CD4-positive, alpha-beta T cell treated with Interleukin-17A for 4 hours (primary cell): Measurements from ENCODE around the gene EYA4.

Experiments used
- DNase-seq: peaks from one replicate; pipeline ENCODE4 v3.0.0-alpha.2; 2020; ENCODE audit warnings: mixed read lengths

EYA4 gene

DNA sequence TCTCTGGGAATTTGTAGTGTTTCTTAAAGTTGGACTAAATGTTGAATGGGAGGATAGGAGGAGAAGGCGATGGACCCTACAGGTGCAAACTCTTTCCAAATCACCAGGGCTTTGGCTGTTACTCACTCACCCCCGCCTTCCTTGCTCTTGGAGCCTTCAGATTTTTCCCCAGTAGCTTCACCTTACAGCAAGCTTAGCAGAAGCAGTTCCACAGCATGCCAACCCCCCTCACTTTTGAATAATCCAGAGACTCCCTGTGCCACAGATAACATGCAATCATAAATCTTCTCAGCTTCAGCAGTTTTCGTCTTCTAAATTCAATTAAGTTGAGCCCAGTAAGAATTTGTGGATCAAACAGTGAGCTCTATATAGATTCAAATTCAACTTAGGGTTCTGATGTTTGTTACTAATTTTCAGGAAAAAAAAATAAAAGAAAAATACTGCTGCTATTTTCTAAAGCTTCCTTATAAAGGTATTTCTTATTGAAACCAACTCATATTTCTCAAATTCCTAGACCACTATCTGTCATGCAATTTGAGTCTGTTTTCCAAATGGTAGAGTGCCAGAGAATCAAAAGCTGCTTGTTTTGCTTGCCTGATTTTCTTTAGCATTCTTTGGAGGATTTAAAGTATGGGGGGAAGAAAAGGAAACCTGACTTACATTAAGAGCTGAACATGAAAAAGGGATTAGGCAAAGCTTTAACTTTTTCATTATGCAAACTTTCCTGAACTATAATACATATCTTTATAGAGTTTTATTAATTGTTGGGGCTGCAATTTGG is 166.4 kb downstream of the EYA4 start:
- no peak for DNase-seq

GRCh38 chr6:133408132-133408531 is 167.0 kb downstream of the EYA4 start:
- no peak for DNase-seq

- no peak for DNase-seq
Observed at GRCh38 chr6:133408543-133408942, 167.4 kb downstream of the EYA4 start.

DNA sequence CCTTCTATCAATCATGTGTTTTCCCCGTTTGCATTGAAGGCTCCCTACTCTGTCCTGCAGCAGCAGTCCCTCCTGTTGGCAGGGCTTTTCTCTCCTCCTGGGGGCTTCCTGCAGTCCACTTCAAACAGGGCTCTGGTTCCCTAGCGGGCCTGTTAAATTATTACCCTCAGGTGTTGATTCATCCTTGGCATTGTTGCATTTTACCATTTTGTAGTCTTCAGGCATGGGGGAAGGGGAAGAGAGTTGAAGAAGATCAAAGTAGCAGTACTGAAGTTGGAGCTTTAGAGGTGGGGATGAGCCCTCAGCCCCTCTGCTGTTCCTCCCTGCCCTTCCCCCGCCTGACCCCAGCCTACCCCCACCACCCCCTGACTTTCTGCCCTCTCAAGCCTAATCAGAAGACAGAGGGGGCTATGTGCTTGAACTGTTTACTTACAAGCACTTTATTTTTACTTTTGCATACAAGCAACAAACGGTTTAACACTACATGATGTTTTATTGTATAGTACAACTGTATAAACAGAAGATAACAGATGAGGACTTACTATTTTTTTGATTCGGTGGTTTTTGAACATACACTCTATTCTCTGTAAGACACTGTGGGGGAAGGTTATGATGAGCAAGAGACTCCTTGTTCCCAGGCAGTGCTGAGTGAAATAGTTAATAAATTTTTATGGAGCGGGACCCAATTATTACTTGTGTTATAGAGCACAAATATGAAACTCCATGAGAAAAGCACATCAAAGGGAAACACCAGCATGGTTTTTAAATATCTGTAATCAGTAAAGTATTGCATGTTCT is 169.7 kb downstream of the EYA4 start:
- DNase-seq: no peak

DNA sequence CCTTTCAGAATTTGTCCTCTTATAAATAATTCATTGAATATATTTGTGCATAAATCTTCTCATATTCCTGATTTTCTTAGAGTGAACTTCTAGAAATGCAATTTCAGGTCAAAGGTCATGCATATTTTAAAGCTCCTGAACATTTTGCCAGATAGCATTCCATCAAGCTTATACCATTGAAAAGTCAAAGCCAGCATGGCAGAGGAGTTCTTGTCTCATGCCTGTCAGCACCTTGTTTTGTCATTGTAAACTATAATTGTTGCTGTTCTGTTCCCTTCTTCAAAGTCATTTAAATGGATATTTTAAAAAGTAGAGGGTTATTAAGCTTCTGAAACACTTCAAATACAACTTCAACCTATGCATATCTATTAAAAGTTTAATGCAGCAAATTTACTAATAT is 170.6 kb downstream of the EYA4 start:
- no peak for DNase-seq

GRCh38 chr6:133415262-133415661 is 174.1 kb downstream of the EYA4 start:
- DNase-seq: no peak

DNA sequence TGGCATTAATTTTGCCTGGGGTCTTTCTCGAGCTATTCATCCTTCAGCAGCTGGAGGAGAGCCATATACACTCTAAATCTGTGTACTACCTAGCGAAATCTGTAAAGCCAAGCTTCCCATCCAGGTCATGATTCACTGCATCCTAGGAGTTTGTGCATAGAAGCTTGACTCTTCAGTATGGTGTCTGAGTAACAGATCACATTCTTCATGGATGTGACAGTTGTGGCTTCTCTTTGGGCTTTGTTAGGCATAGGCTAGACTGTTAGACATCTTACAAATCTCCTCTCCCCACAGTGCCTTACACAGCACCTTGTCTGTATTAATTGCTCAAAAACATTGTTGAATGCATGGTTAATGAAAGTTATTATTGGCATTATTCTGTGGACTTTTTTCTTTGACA is 177.0 kb downstream of the EYA4 start:
- no peak for DNase-seq

DNA sequence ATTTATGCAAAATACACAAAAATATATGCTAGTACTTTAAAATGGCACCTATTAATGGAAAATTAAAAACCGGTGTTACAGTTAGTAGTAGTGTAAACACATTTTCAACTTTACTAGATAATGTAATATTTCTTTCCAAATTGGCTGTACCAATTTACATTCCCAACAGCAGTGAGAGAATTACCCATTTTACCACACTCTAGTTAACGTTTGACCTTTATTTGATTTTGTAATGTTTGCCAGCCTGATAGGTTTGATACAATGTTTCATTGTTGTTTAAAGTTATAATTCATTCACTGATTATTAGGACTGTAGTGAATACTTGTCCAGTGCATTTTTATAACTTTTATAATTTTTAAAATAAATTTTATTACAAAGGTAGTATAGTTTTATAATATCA is 182.1 kb downstream of the EYA4 start:
- no peak for DNase-seq

- no peak for DNase-seq
Observed at GRCh38 chr6:133424359-133424758, 183.2 kb downstream of the EYA4 start.

DNA sequence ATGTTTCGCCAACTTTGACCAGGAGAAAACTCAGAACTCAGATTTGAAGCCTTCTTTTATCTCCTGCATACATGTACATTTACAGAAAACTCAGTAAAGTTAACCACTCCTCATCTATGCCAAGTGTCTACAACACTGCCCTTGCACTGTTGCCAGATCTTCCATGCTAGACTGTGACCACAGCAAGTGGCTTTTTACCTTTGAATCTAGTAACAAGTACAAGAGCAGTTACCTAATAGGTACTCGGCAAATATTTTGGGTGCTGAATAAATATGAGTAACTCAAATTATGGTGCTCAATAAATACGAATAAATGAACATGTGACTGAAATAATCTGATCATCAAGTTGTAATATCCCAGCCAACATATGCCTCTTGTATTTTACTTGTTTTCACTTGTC is 184.9 kb downstream of the EYA4 start:
- DNase-seq: no peak

- no peak for DNase-seq
Observed at GRCh38 chr6:133428295-133428694, 187.1 kb downstream of the EYA4 start.

GRCh38 chr6:133430530-133430929 is 189.4 kb downstream of the EYA4 start:
- DNase-seq: no peak

DNA sequence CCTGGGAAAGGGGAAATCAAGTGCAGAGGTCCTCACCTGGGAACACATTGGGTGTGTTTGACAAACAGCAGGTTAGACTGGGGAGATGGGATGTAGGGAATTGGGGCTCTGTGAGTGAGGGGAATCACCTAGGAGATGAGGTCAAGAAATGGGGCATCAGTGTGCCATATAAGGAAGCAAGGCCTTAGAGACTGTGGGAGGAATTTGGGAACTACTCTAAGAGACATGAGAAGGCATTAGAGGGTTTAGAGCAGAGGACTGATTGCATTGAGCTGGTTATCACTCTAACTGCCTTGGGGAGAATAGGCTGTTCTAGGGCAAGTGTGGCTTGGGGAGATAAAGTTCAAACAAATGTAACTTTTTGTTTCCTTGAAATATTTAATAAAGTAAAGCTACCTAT is 189.9 kb downstream of the EYA4 start:
- DNase-seq: no peak

DNA sequence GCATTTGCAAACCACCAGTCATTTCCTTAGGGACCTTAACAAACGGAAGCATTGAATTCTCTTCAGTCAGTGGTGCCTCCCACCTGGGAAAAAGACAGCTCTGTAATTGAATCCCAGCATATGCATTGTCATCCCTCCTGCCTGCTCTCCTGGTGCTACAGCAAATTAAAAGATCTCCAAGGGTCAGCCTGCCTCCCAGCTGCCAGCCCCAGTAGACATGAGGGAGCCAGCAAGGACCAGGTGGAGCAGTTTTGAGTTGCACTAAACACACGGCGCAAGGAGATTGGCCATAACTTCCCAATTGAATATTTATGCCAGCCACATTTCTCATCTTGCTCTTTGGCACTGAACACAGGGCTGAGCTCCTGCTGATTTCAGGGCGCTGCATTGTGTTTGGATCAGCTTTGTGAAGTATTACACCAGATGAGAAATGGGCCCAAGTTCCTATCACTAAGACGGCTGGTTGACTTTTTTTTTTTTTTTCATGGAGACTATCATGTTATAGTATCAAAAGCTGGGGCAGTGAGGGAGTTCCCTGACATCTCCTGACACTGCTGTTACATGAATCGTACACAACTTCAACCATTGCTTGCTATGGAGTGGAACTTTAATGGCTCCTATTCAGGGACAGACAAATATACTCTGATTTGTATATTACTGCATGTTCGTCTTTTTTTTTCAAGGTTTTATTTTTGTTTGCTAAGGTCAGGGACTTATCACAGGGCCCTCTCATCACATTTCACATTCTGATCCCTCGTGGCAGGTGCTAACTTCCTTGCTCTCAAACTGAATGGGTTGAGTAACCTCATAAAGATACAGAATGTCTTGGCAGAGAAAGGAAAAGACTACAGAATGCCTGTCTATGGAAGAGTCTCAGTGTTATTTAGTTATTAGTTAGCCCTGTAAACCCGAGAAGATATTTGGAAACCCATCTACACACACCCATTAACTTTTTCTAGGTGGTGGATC is 191.1 kb downstream of the EYA4 start:
- DNase-seq: no peak

- no peak for DNase-seq
Observed at GRCh38 chr6:133435065-133435728, 194.0 kb downstream of the EYA4 start.

GRCh38 chr6:133436652-133437051 is 195.5 kb downstream of the EYA4 start:
- no peak for DNase-seq

DNA sequence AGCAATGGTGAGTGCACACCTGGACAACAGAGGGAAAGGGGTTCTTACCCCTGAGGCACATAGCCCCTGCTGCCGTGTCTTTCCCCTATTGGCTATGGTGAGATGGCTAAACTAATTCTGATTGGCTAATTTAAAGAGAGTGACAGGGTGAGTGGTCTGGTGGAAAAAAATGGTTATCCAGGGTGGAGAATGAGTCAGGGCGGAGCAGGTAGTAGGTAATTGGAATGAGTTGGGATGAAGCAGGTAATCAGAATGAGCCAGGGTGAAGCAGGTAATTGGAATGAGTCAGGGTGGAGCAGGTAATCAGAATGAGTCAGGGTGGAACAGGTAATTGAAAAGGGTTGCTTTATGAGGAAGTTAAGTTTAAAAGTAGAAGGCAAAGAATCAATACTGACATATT is 200.3 kb downstream of the EYA4 start:
- no peak for DNase-seq

DNA sequence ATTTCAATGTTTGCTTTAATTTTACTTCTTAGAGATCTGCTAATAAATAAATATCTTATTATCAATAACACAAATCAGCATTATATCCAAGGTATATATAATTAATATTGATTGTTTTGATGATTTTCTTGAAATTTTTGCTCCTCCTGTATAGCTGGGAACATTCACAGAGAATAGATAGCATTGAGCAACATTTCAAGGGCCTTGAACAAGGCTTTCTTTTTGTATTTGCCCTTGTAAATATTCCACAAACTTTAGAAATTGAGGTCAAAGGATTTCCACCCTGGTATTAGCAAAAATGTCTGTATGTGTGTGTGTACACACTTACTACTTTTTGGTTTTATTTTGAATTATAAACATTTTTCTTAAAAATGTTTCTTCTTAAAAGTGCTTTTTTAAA is 205.6 kb downstream of the EYA4 start:
- no peak for DNase-seq

DNA sequence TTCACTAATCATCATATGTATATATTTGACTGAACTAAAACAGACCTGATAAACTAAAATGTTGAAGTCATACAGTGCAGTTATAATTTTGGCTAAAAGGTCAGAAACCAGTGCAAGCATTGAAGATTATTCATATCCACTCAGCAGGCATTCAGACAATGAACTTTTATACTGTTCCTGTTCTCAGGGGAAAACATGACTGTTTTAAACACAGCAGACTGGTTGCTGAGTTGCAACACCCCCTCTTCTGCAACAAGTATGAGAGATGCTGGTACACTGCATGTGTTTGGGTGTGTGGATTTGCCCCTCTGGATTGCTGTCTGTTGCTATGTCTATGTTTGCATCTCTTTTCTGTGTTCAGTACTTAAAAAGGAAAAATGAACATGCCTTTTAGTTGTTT is 206.8 kb downstream of the EYA4 start:
- DNase-seq: no peak

GRCh38 chr6:133456439-133456838 is 215.3 kb downstream of the EYA4 start:
- DNase-seq: no peak

DNA sequence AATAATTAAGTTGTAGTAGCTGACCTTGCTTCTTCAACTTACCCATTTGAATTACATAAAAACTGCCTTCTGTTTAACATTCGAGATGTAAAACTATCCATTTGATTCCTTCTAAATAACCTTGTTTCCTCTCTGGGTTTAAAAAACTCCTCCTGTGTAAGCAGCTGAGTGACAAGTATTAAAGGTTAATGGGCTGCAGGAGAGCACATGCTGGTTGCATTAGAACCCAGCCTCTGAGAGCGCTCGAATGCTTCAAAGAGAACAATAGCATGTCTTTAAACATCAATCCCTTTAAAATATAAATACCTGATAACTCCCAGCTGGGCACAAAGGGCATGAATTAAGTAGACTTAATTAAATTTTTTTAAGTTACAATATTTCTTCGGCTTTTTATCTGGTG is 215.8 kb downstream of the EYA4 start:
- no peak for DNase-seq

- DNase-seq: no peak
Observed at GRCh38 chr6:133460101-133460500, 218.9 kb downstream of the EYA4 start.

DNA sequence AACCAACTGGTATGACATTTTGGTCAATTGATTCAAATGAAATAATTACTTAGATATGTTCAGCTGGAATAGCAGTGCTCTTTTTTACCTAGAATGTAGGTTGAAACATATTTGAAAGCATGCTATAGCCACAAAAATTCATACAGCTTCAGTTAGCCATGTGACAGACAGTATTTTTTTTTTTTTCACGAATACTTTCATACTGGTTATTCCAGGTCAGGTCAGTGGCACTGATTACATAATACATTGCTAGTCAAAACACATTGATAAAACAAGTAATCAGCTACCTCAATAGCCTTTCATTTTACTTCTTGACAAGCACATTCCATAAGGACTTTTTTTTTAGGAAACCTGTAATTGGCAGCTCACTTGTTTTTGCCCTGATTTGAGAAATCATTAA is 222.6 kb downstream of the EYA4 start:
- DNase-seq: no peak
